Measurements from ENCODE around the gene UGT1A7. TPM values are rescaled to one million over a fixed set of nuclear protein-coding genes. Genes with fewer than 3 reads are reported as not detected.

Gene UGT1A7
- polyA plus RNA-seq, 1 donor from 2014 or later: not detected

DNA sequence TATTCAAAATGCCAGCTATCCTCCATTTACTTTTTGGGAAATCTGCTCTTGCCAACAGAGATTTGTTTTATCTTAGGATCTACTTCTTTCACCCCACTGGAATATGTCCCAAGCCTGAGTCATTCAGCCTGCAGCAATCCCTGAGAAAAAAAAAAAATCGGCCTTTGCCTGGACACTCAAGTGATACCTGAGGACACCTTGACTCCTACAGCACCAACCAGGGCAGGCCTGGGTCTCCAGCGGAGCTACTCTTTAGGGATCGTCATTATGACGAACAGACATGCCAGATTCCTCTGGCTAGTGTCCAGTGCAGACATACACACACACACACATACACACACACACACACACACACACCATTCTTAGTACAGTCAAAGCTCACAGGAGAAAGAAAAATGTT is 8.7 kb downstream of the UGT1A7 start:
- TF ChIP-seq POLR2AphosphoS5 (IDR thresholded peaks at IDR 0.05) (no peak), TAF1 (IDR thresholded peaks at IDR 0.05; ENCODE audit: low read depth) (no peak)
- H3K4me2 ChIP-seq (ENCODE audit: low read length): no peak overlapping the region
- H3K79me2 ChIP-seq (replicated peaks; ENCODE audit: insufficient read depth, low read length): no peaks in the 10 kb centered on the region

DNA sequence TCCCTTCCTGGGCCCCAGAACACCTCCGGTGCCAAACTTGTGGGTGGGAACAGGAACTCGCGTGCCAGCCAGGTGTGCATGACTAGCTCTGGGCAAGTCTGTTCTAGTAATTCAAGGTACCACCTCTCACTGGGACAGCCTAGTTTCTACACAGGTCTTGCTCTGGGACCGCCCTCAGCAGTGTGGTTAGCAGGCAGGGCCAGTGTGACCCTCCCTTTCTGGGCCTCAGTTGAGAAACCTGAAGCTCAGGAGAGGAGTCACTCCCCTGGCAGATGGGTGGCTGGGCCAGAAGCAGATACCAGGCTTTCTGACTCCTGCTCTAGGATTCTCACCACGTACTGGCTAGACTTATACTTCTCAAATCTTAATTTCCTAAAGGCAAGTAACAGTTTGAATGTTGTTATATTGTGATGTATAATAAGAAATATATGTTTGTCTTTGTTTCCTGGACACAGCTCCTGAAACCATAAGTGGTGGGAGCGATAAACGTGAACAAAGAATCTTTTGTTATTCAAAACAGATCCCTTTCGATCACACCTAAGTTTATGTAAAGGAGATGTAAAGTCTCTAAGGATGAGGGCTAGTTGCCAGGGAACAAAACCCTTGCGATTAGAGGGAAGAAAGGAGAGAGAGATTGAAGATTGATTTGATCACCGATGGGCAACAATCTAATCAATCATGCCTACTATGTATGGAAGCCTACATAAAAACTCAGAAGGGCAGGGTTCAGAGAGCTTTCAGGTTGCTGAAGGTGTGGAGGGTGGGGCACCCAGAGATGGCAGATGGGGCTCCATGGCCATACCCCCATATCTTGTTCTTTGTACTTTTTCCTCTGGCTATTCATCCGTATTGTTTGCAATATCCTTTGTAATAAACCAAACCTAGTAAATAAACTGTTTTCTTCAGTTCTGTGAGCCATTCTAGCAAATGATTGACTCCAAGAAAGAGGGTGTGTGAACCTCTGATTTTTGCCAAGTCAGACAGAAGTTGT is 10.0 kb downstream of the UGT1A7 start:
- Histone ChIP-seq H4K20me1 (ENCODE audit: insufficient read depth) (no peaks in the 10 kb centered on the region), H3F3A (ENCODE audit: insufficient read depth, low read length, poor library complexity, severe bottlenecking) (no peaks in the 10 kb centered on the region), H3K4me3 (ENCODE audit: low read length) (no peak overlapping the region), H2AFZ (ENCODE audit: low read depth, low read length) (no peak overlapping the region), H3K9me3 (ENCODE audit: low read length) (no peaks in the 10 kb centered on the region), H3K9me2 (ENCODE audit: insufficient read depth, low read length) (no peaks in the 10 kb centered on the region), H3K27ac (ENCODE audit: low read length) (no peak overlapping the region), H3K79me2 (replicated peaks; ENCODE audit: insufficient read depth, low read length) (no peaks in the 10 kb centered on the region), H3K4me2 (ENCODE audit: low read length) (no peak overlapping the region), H3K27me3 (ENCODE audit: insufficient read depth, low read depth, low read length) (no peaks in the 10 kb centered on the region), H3K36me3 (ENCODE audit: insufficient read depth, low read length) (no peaks in the 10 kb centered on the region), H3K9ac (ENCODE audit: low read length) (no peak overlapping the region)
- TF ChIP-seq SMC3 (conservative IDR thresholded peaks at IDR 0.05; ENCODE audit: poor library complexity) (no peak), TAF1 (IDR thresholded peaks at IDR 0.05; ENCODE audit: low read depth) (no peak), MXI1 (conservative IDR thresholded peaks at IDR 0.05; ENCODE audit: poor library complexity, severe bottlenecking) (no peak), RAD21 (conservative IDR thresholded peaks at IDR 0.05) (no peak), EP300 (conservative IDR thresholded peaks at IDR 0.05; ENCODE audit: poor library complexity, severe bottlenecking) (no peak), POLR2AphosphoS5 (IDR thresholded peaks at IDR 0.05) (no peak), EZH2 (IDR thresholded peaks at IDR 0.05; ENCODE audit: borderline replicate concordance, insufficient read depth, low read length, poor library complexity, severe bottlenecking) (no peak)
- TF ChIP-seq, protein P1, sequence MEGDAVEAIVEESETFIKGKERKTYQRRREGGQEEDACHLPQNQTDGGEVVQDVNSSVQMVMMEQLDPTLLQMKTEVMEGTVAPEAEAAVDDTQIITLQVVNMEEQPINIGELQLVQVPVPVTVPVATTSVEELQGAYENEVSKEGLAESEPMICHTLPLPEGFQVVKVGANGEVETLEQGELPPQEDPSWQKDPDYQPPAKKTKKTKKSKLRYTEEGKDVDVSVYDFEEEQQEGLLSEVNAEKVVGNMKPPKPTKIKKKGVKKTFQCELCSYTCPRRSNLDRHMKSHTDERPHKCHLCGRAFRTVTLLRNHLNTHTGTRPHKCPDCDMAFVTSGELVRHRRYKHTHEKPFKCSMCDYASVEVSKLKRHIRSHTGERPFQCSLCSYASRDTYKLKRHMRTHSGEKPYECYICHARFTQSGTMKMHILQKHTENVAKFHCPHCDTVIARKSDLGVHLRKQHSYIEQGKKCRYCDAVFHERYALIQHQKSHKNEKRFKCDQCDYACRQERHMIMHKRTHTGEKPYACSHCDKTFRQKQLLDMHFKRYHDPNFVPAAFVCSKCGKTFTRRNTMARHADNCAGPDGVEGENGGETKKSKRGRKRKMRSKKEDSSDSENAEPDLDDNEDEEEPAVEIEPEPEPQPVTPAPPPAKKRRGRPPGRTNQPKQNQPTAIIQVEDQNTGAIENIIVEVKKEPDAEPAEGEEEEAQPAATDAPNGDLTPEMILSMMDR (IDR thresholded peaks at IDR 0.05; ENCODE audit: poor library complexity, severe bottlenecking): no peak
- TF ChIP-seq, protein P2, sequence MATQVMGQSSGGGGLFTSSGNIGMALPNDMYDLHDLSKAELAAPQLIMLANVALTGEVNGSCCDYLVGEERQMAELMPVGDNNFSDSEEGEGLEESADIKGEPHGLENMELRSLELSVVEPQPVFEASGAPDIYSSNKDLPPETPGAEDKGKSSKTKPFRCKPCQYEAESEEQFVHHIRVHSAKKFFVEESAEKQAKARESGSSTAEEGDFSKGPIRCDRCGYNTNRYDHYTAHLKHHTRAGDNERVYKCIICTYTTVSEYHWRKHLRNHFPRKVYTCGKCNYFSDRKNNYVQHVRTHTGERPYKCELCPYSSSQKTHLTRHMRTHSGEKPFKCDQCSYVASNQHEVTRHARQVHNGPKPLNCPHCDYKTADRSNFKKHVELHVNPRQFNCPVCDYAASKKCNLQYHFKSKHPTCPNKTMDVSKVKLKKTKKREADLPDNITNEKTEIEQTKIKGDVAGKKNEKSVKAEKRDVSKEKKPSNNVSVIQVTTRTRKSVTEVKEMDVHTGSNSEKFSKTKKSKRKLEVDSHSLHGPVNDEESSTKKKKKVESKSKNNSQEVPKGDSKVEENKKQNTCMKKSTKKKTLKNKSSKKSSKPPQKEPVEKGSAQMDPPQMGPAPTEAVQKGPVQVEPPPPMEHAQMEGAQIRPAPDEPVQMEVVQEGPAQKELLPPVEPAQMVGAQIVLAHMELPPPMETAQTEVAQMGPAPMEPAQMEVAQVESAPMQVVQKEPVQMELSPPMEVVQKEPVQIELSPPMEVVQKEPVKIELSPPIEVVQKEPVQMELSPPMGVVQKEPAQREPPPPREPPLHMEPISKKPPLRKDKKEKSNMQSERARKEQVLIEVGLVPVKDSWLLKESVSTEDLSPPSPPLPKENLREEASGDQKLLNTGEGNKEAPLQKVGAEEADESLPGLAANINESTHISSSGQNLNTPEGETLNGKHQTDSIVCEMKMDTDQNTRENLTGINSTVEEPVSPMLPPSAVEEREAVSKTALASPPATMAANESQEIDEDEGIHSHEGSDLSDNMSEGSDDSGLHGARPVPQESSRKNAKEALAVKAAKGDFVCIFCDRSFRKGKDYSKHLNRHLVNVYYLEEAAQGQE (IDR thresholded peaks at IDR 0.05; ENCODE audit: borderline replicate concordance): no peak

More for the DNA sequence above, 8.7 kb downstream of the UGT1A7 start:
- no peaks in the 10 kb centered on the region for H4K20me1 ChIP-seq (ENCODE audit: insufficient read depth)
- H3K9ac ChIP-seq (ENCODE audit: low read length): no peak overlapping the region
- H3F3A ChIP-seq (ENCODE audit: insufficient read depth, low read length, poor library complexity, severe bottlenecking): no peaks in the 10 kb centered on the region
- H3K27ac ChIP-seq (ENCODE audit: low read length): no peak overlapping the region
- H3K36me3 ChIP-seq (ENCODE audit: insufficient read depth, low read length): no peaks in the 10 kb centered on the region
- H3K27me3 ChIP-seq (ENCODE audit: insufficient read depth, low read depth, low read length): no peaks in the 10 kb centered on the region
- H3K4me3 ChIP-seq (ENCODE audit: low read length): no peak overlapping the region
- no peak overlapping the region for H2AFZ ChIP-seq (ENCODE audit: low read depth, low read length)
- no peaks in the 10 kb centered on the region for H3K9me3 ChIP-seq (ENCODE audit: low read length)
- no peaks in the 10 kb centered on the region for H3K9me2 ChIP-seq (ENCODE audit: insufficient read depth, low read length)
